Measurements from ENCODE around the gene PLP1. TPM values are rescaled to one million over a fixed set of nuclear protein-coding genes. Genes with fewer than 3 reads are reported as not detected.

Gene PLP1
- total and polyA plus RNA-seq, 2 of the 8 experiments (the other 6 are each of a cell fraction or from before 2014, with no cell fraction given), result 49.2 to 218 TPM

DNA sequence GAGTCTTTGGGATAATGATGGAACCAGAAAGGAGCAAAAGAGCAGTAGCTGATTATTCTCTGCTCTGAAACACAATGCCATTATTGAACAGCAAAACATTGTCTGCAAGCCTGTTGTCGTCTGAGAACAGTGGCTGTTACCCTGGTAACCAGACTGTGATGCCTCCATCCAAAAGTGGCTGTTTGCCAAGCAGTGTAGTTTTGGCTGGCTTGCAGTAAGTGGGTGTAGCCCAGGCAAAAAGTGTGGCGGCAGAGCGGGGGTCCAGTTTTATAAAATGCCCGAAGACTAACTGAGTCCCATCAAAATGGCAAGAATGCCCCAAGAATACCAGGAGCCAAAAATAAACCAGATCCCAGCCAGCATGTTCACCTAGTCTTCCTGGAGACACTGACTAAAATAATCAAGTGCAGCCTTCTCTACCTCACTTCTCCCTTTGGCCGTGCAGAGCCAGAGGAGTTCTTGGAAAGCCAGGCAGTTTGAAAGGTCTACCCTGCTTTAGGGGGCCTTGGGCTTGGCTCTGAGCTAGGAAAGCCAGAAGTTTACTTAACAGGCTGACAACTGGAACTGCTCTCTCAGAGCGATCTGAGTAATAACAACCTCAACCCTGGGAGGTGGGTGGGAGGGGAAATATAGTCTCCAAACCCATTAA, 2.6 kb downstream of the PLP1 start (continued):
- TF ChIP-seq GABPA (IDR thresholded peaks at IDR 0.05; ENCODE audit: borderline replicate concordance, insufficient read depth, low read length), result no peak
- no peak for TF ChIP-seq TAF1 (IDR thresholded peaks at IDR 0.05; ENCODE audit: low read depth, low read length)
- TF ChIP-seq SAP30 (IDR thresholded peaks at IDR 0.05; ENCODE audit: insufficient read depth, insufficient replicate concordance, low read length), result no peak
- TF ChIP-seq KDM4A (IDR thresholded peaks at IDR 0.05; ENCODE audit: low read depth, low read length, severe bottlenecking), result no peak
- no peak for TF ChIP-seq TAF7 (optimal IDR thresholded peaks at IDR 0.05; ENCODE audit: borderline replicate concordance, low read depth, low read length)
- TF ChIP-seq SIRT6 (IDR thresholded peaks at IDR 0.05; ENCODE audit: low read length), result no peak
- no peak for TF ChIP-seq RBBP5 (IDR thresholded peaks at IDR 0.05; ENCODE audit: borderline replicate concordance, low read depth, low read length)
- TF ChIP-seq ZNF274 (IDR thresholded peaks at IDR 0.05; ENCODE audit: borderline replicate concordance, extremely low read depth, low read length), result no peak
- TF ChIP-seq POLR2AphosphoS5 (IDR thresholded peaks at IDR 0.05; ENCODE audit: low read depth, low read length), result no peak
